Ishikawa (cell line): ENCODE results near the gene RBM39.

Experiments used
- CEBPB ChIP-seq: IDR thresholded peaks from 2 replicates; pipeline ENCODE4 v1.6.1; 2012
- CREB1 ChIP-seq: IDR thresholded peaks from 2 replicates; pipeline ENCODE4 v1.6.1; 2012; ENCODE audit warnings: low read depth
- EGR1 ChIP-seq: IDR thresholded peaks from 2 replicates; pipeline ENCODE4 v1.6.1; 2012
- FOXM1 ChIP-seq: IDR thresholded peaks from 2 replicates; pipeline ENCODE4 v1.6.1; 2012; ENCODE audit warnings: low read depth, borderline replicate concordance
- RAD21 ChIP-seq: IDR thresholded peaks from 2 replicates; pipeline ENCODE4 v1.6.1; 2012; ENCODE audit warnings: low read depth

- TF ChIP-seq RAD21 (no peak), FOXM1 (no peak), CEBPB (no peak), CREB1 (no peak), EGR1 (no peak)
Observed at GRCh38 chr20:35697696-35698297, 44.3 kb downstream of the RBM39 start.
